ENCODE measurements around the gene HM13.
"Not testable (repeated sequence)": the region's sequence is repeated elsewhere in the genome, so short reads cannot be mapped to it uniquely, and the experiment has no call there.

HM13 gene

DNA sequence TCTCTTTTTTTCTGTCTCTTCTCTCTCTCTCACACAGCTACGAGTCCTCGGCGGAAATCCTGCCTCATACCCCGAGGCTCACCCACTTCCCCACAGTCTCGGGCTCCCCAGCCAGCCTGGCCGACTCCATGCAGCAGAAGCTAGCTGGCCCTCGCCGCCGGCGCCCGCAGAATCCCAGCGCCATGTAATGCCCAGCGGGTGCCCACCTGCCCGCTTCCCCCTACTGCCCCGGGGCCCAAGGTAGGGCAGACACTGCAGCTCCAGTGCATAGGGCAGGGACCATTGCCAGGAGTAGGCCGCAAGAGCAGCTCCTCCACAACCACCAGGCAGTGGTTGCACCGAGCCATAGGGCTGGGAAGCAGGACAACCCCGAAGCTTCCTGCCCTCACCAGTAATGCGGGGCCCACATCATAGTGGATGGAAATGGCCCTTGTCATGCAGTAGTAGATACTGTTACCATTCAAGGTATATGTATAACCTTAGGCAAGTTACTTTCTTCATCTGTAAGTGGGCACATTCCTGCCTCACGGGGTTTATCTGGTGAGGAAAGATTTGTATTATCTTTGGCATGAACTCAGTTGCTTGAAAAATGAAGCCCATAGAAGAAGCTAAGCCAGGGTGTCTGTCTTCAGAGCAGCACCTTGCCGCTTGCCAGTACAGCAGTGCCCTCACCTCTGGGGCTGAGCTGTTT lies 53.9 kb downstream of the HM13 start:
- no peak for DNase-seq (ENCODE audit: low spot score)

DNA sequence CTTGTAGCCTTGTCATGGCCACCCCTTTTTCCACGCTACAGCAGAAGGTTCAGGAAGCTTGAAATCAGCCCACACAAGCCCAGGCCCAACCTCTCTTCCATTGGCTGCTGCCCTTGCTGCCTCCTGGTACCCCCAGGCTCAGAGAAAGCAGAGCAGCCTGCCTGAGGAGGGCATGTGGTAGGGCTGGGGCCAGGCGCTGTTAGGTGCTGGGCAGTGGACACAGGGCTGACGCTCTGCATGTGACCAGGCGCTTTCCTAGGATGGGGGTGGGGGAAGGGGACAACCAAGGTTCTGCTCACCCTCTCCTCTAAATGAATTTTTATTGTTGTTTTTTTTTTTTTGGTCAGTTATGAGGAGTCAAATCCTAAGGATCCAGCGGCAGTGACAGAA lies 54.5 kb downstream of the HM13 start:
- DNase-seq (ENCODE audit: low spot score) = no peak

DNA sequence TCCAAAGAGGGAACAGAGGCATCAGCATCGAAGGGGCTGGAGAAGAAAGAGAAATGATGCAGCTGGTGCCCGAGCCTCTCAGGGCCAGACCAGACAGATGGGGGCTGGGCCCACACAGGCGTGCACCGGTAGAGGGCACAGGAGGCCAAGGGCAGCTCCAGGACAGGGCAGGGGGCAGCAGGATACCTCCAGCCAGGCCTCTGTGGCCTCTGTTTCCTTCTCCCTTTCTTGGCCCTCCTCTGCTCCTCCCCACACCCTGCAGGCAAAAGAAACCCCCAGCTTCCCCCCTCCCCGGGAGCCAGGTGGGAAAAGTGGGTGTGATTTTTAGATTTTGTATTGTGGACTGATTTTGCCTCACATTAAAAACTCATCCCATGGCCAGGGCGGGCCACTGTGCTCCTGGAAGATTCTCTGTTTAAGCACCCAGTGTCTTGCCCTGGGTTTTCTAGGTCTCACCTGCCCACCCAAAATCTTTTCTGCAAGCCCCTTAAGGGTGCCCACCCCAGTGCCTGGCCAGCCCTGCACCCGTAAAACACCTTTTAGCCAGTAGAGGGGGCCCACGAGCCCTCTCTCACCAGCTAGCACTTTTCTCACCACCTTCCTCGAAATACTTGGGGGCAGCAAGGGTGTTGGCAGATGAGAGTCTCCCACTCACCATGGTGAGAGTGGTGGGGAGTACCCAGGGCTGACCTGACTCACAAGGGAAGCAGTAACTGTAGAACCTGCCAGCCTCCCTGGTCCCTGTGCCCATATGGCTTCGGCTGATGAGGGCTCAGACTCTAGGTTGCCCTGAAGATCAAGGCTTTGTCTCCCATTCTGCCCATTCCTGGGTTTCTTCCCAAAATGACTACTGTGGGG lies 55.1 kb downstream of the HM13 start:
- peak; percentile 63 for DNase-seq (ENCODE audit: low spot score)

DNA sequence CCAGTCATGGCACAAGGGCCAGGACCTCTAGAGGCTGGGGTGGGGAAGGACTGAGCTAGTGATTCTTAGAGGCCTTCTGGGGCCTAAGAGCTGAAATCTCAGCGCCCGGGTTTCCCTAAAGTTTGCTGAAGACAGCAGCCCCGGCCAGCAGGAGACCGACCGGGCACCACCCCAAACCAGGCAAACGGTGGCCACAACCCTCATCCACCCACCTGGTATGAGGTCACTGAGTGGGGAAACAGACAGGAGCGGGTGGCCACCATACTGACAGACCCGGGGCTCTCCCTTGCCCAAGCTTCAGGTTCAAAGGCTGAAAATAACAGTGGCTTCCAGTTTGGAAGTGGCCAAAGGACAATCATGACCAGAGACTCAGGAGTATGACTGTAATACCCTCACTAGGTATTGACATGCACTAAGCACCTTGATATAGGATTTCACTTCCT lies 55.8 kb downstream of the HM13 start:
- no peak for DNase-seq (ENCODE audit: low spot score)

DNA sequence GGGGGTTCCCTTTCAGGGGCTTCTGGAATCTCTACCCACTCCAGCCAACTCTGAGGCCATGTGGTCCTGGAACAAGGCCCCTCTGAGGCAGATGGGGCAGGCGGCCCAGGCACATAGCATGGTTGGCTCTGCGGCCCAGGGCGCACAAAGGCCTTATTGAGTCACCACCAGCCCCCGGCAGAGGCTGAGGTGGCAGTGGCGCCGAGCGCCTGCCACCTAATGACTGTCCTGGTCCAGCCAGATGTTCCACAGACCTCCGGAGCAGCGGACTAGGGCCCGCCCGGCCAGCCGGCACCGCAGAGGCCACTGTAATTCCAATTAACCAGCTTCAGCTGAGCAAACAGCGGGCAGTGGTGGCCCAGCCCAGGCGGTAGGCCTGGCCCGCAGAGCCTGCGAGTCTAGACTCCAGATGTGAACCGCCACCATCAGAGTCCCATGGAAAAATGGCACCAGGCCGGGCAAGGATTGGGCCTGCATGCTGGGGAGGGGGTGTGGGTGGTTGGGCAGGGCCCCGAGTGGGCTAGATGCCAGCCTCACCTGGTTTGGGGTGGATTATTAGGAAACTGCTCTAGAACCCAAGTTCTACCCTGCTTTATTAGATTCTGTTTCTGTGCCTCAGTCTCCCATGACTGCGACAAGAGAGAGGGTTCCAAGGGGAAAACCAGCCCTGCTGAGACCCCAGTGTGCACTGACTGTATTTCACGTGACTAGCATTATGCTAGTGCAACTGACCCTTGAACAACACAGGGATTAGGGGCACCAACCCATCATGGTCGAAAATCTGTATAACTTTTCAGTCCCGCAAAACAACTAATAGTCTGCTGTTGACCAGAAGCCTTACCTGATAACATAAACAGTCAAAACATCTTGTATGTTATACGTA lies 56.7 kb downstream of the HM13 start:
- peak; percentile 96 for DNase-seq (ENCODE audit: low spot score)

DNA sequence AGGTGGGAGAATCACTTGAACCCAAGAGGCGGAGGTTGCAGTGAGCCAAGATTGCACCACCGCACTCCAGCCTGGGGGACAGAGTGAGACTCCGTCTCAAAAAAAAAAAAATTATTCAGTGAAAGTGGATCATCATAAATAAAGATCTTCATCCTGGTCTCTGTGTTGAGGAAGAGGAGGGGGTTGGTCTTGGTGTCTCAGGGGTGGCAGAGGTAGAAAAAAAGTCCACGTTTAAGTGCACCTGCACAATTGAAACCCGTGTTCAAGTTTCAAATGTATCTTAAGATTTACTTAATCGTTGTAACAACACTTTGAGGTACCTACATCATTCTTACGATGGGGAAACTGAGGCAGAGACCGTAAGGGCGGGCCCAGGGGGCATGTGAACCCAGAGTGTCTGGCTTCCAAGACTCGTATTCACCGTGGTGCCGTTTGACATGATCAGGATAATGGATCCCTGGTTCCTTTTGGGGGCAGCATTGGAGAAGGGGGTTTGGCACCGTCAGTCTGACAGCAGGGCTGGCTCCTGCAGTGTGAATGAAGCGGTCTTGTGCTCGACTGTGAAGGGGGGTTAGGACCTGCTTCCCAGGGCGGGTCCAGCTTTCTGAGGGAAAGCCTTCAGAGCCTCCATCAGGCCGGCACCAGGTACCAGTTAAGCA lies 57.9 kb downstream of the HM13 start:
- no peak for DNase-seq (ENCODE audit: low spot score)

DNA sequence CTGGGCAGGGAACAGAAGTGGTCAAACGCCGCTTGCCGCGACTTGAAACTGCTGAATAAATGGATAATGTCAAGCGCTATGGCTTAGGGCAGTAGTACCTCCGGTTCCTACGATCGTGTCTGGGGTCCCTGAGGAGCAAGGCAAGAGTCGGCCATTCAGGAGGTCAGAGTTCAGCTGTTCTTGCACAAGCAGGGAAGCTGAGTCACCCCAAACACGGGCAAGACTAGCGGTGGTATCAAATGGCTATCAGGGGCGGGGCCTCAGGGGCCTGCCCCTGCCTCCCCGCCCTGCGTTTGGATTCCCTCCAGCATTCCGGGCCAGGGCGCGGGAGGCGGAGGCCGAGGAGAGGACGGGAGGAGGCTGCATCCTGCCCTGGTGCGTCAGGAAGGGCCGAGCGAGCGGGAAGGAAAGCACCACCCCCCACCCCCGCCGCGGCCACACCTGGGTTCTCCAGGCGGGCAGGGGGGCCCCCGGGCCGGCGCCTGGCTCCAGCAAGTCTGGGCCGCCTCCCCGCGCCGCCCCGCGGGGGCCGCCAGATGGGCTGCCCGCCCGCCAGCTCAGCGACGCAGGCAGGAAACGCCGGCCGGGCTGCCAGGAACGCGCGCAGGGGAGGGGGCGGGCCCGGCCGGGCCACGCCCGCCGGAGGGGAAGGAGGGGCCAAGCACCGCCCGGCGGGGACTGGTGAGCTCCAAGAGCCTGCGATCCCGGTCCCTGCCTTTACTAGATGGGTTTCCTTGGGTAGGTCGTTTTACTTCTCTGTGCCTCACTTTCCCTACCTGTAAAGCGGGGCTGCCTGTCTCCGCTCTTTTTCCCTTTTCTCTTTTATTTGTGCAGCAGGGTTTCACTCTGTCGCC lies 58.7 kb downstream of the HM13 start:
- peak; percentile 91 for DNase-seq (ENCODE audit: low spot score)

DNA sequence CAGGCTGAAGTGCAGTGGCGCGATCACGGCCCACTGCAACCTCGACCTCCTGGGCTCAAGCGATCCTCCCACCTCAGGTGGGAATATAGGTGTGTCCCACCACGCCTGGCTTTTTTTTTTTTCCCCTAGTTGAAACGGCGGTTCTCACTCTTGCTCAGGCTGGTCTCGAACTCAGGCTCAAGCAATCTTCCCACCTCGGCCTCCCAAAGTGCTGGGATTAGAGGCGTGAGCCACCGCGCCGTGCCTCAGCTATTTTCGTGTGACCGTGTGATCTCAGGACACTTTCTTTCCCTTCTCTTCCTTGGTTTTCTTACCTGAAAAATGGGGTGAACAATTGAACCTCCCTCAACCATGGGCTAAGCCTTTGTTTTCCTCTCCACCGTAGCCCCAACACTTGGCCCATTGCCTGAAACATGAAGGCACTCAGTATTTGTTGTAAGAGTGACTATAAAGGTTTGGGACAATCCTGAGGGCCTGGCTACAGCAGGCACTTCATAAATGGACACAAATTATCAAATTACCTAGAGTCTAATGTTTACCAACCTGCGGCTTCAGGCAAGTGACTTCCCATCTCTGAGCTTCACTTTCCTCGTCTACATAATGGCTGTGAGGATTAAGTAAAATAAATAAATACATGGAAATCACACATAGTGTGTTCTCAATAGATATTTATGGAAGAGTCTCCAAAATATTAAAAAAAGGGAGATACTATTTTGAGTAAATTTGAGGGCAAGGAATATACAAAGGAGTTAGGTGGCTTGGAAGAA lies 59.5 kb downstream of the HM13 start:
- DNase-seq (ENCODE audit: low spot score) = no peak

DNA sequence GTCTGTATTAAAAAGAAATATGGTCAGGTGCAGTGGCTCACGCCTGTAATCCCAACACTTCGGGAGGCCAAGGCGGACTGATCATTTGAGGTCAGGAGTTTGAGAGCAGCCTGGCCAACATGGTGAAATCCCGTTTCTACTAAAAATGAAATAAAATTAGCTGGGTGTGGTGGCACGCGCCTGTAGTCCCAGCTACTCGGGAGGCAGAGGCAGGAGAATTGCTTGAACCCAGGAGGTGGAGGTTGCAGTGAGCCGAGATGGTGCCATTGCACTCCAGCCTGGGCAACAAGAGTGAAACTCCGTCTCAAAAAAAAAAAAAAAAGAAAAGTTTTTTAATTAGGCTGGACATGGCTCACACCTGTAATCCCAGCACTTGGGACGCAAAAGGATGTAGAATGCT lies 60.7 kb downstream of the HM13 start:
- not testable (repeated sequence) for DNase-seq (ENCODE audit: low spot score)

DNA sequence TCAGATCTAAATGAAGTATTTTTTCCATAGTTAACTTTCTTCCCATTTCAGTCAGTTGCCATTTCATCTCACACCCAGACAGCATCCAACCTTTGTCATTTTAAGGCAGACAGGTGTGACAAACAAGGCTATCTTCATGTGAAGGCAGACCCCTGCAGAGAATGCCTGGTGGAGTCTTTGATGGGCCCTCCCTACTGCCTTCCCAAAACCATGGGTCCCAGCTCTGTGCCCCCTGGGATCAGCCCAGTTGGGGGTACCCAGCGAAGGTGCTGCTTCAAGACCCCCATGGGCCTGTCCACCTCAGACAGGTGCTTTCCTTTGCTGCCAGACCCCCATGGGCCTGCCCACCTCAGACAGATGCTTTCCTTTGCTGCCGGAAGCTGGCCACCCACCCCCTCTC lies 62.5 kb downstream of the HM13 start:
- DNase-seq (ENCODE audit: low spot score) = no peak

DNA sequence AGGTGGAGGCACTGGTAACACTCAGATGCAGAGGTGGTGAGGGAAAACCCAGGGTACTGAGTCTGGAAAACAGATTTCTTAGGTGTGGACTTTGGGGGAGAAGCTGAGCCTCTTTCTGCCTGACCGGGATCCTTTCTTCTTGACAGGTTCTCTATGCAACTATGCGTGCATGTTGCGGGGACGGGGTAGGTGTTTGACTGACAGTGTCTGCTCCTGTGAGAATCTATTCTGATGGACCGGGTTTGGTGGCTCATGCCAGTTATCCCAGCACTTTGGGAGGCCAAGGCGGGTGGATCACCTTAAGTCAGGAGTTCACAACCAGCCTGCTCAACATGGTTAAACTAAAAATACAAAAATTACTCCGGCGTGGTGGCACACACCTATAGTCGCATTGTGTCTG lies 63.0 kb downstream of the HM13 start:
- no peak for DNase-seq (ENCODE audit: low spot score)

DNA sequence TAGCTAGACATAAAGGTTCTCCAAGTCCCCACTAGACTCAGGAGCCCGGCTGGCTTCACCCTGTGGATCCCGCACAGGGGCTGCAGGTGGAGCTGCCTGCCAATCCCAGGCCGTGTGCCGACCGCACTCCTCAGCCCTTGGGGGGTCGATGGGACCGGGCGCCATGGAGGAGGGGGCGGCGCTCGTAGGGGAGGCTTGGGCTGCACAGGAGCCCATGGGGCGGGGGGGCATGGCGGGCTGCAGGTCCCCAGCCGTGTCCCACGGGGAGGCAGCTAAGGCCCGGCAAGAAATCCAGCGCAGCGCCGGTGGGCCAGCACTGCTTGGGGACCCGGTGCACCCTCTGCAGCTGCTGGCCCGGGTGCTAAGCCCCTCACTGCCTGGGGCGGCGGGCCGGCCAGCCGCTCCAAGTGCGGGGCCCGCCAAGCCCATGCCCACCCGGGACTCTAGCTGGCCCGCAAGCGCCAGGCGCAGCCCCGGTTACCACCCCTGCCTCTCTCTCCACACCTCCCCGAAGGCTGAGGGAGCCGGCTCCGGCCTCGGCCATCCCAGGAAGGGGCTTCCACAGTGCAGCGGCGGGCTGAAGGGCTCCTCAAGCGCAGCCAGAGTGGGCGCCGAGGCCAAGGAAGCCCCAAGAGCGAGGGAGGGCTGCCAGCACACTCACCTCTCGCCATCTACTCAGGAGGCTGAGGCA lies 64.4 kb downstream of the HM13 start:
- DNase-seq (ENCODE audit: low spot score) = no peak

DNA sequence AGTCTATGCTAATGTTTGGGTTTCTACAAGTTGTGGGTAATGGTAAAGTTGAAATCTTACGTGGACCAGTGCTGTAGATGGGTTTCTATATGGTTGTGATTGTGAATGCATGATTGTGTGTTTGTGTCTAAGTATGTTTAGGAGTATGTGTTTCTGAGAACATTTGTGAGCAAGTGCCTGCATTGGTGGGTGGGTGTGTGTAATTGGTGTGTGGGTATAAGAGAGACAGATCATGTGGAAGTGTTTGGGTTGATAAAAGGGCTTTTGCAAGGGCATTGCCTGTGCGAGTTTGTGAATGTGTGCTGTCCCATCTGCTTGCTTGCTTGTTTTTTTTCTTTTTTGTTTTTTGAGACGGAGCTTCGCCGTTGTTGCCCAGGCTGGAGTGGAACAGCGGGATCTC lies 65.0 kb downstream of the HM13 start:
- no peak for DNase-seq (ENCODE audit: low spot score)

DNA sequence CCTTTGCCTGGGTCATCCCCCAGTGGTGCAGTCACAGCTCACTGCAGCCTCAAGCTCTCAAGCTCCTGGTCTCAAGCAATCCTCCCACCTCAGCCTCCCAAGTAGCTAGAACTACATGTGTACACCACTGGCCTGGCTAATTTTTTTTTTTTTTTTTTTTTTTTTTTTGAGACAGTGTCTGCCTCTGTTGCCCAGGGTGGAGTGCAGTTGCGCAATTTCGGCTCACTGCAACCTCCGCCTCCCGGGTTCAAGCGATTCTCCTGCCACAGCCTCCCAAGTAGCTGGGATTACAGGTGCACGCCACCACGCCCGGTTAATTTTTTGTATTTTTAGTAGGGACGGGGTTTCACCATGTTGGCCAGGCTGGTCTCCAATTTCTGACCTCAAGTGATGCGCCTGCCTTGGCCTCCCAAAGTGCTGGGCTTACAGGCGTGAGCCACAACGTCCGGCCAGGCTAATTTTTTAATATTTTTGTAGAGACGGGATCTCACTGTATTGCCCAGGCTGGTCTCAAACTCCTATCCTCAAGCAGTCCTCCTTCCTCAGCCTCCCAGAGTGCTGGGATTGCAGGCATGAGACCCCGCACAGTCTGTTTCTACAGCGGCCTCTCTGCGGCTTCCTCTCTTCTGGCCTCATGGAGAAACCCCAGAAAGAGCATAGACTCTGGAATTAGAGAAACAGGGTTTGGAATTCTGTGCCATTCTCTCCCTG lies 65.9 kb downstream of the HM13 start:
- DNase-seq (ENCODE audit: low spot score) = not testable (repeated sequence)

DNA sequence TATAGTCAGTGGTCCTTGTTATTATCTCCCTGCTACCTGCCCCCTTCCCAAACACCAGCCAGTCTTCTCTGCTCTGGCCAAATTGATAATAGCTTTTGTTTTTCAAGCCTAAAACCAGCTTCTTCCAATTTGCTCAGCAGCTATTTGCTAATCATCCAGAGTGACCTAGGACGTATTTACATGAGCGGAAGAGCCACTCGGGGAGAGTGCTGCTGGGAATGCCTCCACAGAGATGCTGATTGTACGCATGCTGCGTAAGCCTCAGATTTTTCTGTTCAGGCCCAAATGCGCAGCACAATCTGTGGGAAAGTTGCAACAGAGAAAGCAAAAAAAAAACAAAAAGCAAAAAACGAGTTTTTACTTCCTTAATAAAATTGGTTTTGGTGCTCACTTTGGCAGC lies 66.5 kb downstream of the HM13 start:
- no peak for DNase-seq (ENCODE audit: low spot score)

DNA sequence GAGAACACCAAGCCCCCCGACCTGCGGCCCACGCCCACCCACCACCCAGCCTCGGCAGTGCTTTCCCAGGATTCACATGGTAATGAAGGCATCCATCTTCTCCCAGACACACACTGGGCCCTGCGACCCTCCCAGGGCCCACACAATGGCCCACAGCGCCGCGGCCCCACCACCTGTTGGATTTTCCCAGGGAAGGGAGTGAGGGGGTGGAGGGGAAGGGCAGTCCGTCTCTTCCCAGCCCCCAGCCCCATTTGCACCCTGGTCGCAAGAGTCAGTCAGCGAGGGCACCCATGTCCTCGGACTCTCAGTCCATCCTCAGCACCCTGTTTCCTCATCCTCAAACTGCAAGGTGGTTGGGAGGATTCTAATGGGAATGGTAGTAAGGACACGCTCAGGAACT lies 67.1 kb downstream of the HM13 start:
- DNase-seq (ENCODE audit: low spot score) = no peak

DNA sequence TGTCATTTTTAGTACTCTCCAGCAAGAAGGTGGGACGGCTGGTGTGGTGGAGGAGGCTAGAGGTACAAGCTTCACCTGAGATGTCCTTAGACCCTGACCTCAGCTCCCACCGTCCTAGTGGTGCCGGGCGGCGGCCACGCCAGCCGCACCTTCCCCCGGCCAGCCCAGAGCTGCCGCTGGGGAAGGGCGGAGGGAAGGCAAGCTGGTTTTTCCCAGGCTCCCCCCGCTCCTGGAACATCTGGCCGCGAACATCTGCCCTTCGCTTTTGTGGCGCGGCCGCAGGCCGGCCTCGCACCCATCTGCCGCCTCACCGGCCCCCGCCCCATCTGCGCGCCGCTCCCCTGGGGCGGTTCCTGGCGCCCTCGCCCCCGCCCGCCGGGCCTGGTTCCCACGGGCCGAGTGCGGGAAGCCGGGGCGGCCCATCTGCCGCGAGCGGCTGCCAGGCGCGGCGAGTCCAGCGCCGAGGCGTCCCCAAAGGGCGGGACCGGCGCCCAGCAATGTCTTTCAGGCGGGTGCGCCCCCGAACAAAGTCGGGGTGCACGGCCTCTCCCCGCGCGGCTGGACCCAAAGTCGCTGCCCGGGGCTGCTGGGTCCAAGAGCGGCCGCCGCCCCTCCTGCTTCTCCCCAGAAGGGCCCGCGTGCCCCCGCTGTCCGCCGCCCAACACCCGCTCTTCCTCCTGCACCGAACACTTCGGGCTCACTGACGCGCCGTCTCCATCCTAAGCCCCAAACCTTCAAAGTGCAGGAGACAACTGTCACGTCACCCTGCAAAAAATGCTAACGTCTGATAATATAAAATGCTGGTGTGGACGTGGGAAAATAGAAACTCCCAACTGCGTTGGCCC lies 73.5 kb downstream of the HM13 start:
- DNase-seq (ENCODE audit: low spot score) = no peak

DNA sequence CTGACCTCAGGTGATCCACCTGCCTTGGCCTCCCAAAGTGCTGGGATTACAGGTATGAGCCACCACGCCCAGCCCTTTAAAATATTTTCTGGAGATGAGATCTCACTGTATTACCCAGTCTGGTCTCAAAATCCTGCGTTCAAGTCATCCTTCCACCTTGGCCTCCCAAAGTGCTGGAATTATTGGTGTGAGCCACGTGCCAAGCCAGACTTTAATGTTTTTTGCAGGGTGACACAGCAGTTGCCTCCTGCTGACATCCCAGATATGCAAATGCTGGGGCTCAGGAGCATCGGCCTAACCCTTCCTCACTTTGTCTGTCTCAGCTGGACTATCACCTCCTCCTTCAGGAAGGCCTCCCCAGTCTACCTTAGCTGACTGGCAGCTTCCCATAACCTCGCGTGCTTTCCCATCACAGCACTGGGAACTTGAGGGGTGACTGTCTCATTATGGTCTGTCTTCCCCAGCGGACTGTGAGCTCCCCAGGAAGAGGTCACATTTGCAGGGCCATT lies 76.5 kb downstream of the HM13 start:
- no peak for DNase-seq (ENCODE audit: low spot score)

All from Ammon's horn (tissue), 1 donor.